ENCODE data around the gene PLK2. TPM values are rescaled to one million over a fixed set of nuclear protein-coding genes. Genes with fewer than 3 reads are reported as not detected.

PLK2 gene
- total RNA-seq, 1 donor from 2014 or later = 39.1 TPM

GRCh38 chr5:58496488-58496887 lies 36.6 kb upstream of the PLK2 start:
- peaks cover 19% of the 10 kb centered on the region for H3K27me3 Mint-ChIP-seq (ENCODE audit: insufficient read depth)
- peaks cover 9% of the 10 kb centered on the region for H3K4me1 Mint-ChIP-seq (ENCODE audit: low read depth)
- no peaks in the 10 kb centered on the region for H3K9me3 Mint-ChIP-seq
- DNase-seq (ENCODE audit: low spot score) = no peak
- no peaks in the 10 kb centered on the region for H3K36me3 Mint-ChIP-seq (ENCODE audit: low read depth)
- no peak overlapping the region for H3K27ac Mint-ChIP-seq
- H3K4me3 Mint-ChIP-seq = no peak overlapping the region
- intact Hi-C loops (cut with micrococcal nuclease) = no loop called here

- no peak overlapping the region for H3K4me3 Mint-ChIP-seq
- H3K9me3 Mint-ChIP-seq = no peaks in the 10 kb centered on the region
- no peak overlapping the region for H3K27ac Mint-ChIP-seq
- intact Hi-C loops (cut with micrococcal nuclease) = no loop called here
- peaks cover 28% of the 10 kb centered on the region for H3K27me3 Mint-ChIP-seq (ENCODE audit: insufficient read depth)
- no peak for DNase-seq (ENCODE audit: low spot score)
- H3K36me3 Mint-ChIP-seq (ENCODE audit: low read depth) = no peaks in the 10 kb centered on the region
- no peaks in the 10 kb centered on the region for H3K4me1 Mint-ChIP-seq (ENCODE audit: low read depth)
These were observed 33.3 kb upstream of the PLK2 start for GRCh38 chr5:58493141-58493540.

GRCh38 chr5:58491216-58491892 lies 31.5 kb upstream of the PLK2 start, which contains the start of gene GAPT:
TSS of gene GAPT (plus strand) at chr5:58491435. CDS start at chr5:58494537, 3,102 bp downstream.
- Mint-ChIP-seq H3K27ac (no peak within 1 kb of the TSS), H3K9me3 (no peaks in the 10 kb centered on the region)

GRCh38 chr5:58490402-58491050 lies 30.6 kb upstream of the PLK2 start:
- Mint-ChIP-seq H3K27me3 (ENCODE audit: insufficient read depth) (peaks cover 19% of the 10 kb centered on the region), H3K4me3 (no peak overlapping the region), H3K27ac (no peak overlapping the region), H3K9me3 (no peaks in the 10 kb centered on the region), H3K4me1 (ENCODE audit: low read depth) (no peaks in the 10 kb centered on the region), H3K36me3 (ENCODE audit: low read depth) (no peaks in the 10 kb centered on the region)
- intact Hi-C loops (cut with micrococcal nuclease) = no loop called here
- no peak for DNase-seq (ENCODE audit: low spot score)

More at GRCh38 chr5:58491216-58491892, 31.5 kb upstream of the PLK2 start, which contains the start of gene GAPT:
- H3K27me3 Mint-ChIP-seq (ENCODE audit: insufficient read depth) = peaks cover 22% of the 10 kb centered on the region
- no peaks in the 10 kb centered on the region for H3K4me1 Mint-ChIP-seq (ENCODE audit: low read depth)
- H3K36me3 Mint-ChIP-seq (ENCODE audit: low read depth) = no peaks in the 10 kb centered on the region
- H3K4me3 Mint-ChIP-seq = no peak within 1 kb of the TSS
- no peak for DNase-seq (ENCODE audit: low spot score)
- intact Hi-C loops (cut with micrococcal nuclease) = no loop called here

GRCh38 chr5:58486290-58486689 lies 26.4 kb upstream of the PLK2 start:
- no peak overlapping the region for H3K4me3 Mint-ChIP-seq
- DNase-seq (ENCODE audit: low spot score) = no peak
- no peak overlapping the region for H3K27ac Mint-ChIP-seq
- no peaks in the 10 kb centered on the region for H3K4me1 Mint-ChIP-seq (ENCODE audit: low read depth)
- intact Hi-C loops (cut with micrococcal nuclease) = no loop called here
- peaks cover 11% of the 10 kb centered on the region for H3K27me3 Mint-ChIP-seq (ENCODE audit: insufficient read depth)
- H3K36me3 Mint-ChIP-seq (ENCODE audit: low read depth) = no peaks in the 10 kb centered on the region
- H3K9me3 Mint-ChIP-seq = no peaks in the 10 kb centered on the region

GRCh38 chr5:58484505-58484904 lies 24.6 kb upstream of the PLK2 start:
- intact Hi-C loops (cut with micrococcal nuclease) = no loop called here
- Mint-ChIP-seq H3K4me1 (ENCODE audit: low read depth) (no peaks in the 10 kb centered on the region), H3K9me3 (no peaks in the 10 kb centered on the region), H3K36me3 (ENCODE audit: low read depth) (no peaks in the 10 kb centered on the region), H3K4me3 (no peak overlapping the region), H3K27ac (no peak overlapping the region), H3K27me3 (ENCODE audit: insufficient read depth) (peaks cover 2% of the 10 kb centered on the region)
- no peak for DNase-seq (ENCODE audit: low spot score)

- H3K27ac Mint-ChIP-seq = no peak overlapping the region
- no peaks in the 10 kb centered on the region for H3K4me1 Mint-ChIP-seq (ENCODE audit: low read depth)
- no peak overlapping the region for H3K4me3 Mint-ChIP-seq
- H3K27me3 Mint-ChIP-seq (ENCODE audit: insufficient read depth) = no peaks in the 10 kb centered on the region
- H3K9me3 Mint-ChIP-seq = no peaks in the 10 kb centered on the region
- intact Hi-C loops (cut with micrococcal nuclease) = no loop called here
- H3K36me3 Mint-ChIP-seq (ENCODE audit: low read depth) = no peaks in the 10 kb centered on the region
- no peak for DNase-seq (ENCODE audit: low spot score)
These were observed 22.6 kb upstream of the PLK2 start for GRCh38 chr5:58482536-58482935.

- intact Hi-C loops (cut with micrococcal nuclease) = no loop called here
- Mint-ChIP-seq H3K36me3 (ENCODE audit: low read depth) (no peaks in the 10 kb centered on the region), H3K4me1 (ENCODE audit: low read depth) (no peaks in the 10 kb centered on the region), H3K4me3 (no peak overlapping the region), H3K9me3 (no peaks in the 10 kb centered on the region), H3K27ac (no peak overlapping the region), H3K27me3 (ENCODE audit: insufficient read depth) (no peaks in the 10 kb centered on the region)
- DNase-seq (ENCODE audit: low spot score) = no peak
These were observed 21.9 kb upstream of the PLK2 start for GRCh38 chr5:58481828-58482227.

GRCh38 chr5:58481066-58481676 lies 21.3 kb upstream of the PLK2 start:
- intact Hi-C loops (cut with micrococcal nuclease) = no loop called here
- Mint-ChIP-seq H3K27me3 (ENCODE audit: insufficient read depth) (no peaks in the 10 kb centered on the region), H3K4me3 (no peak overlapping the region), H3K4me1 (ENCODE audit: low read depth) (no peaks in the 10 kb centered on the region), H3K9me3 (no peaks in the 10 kb centered on the region), H3K36me3 (ENCODE audit: low read depth) (no peaks in the 10 kb centered on the region), H3K27ac (no peak overlapping the region)
- no peak for DNase-seq (ENCODE audit: low spot score)

- H3K4me1 Mint-ChIP-seq (ENCODE audit: low read depth) = no peaks in the 10 kb centered on the region
- intact Hi-C loops (cut with micrococcal nuclease) = loop anchor here (1.0 kb wide), 1 partner anchor 372 kb away; no protein-coding TSS in a partner anchor
- H3K4me3 Mint-ChIP-seq = no peak overlapping the region
- no peaks in the 10 kb centered on the region for H3K36me3 Mint-ChIP-seq (ENCODE audit: low read depth)
- no peak for DNase-seq (ENCODE audit: low spot score)
- H3K9me3 Mint-ChIP-seq = peaks cover 5% of the 10 kb centered on the region
- no peaks in the 10 kb centered on the region for H3K27me3 Mint-ChIP-seq (ENCODE audit: insufficient read depth)
- H3K27ac Mint-ChIP-seq = no peak overlapping the region
These were observed 18.0 kb upstream of the PLK2 start for GRCh38 chr5:58477760-58478376.

- no peak overlapping the region for H3K27ac Mint-ChIP-seq
- H3K4me1 Mint-ChIP-seq (ENCODE audit: low read depth) = no peaks in the 10 kb centered on the region
- no peak for DNase-seq (ENCODE audit: low spot score)
- H3K9me3 Mint-ChIP-seq = peaks cover 5% of the 10 kb centered on the region
- no peak overlapping the region for H3K4me3 Mint-ChIP-seq
- H3K27me3 Mint-ChIP-seq (ENCODE audit: insufficient read depth) = peaks cover 4% of the 10 kb centered on the region
- H3K36me3 Mint-ChIP-seq (ENCODE audit: low read depth) = no peaks in the 10 kb centered on the region
- intact Hi-C loops (cut with micrococcal nuclease) = no loop called here
These were observed 15.5 kb upstream of the PLK2 start for GRCh38 chr5:58475404-58475803.

- Mint-ChIP-seq H3K4me1 (ENCODE audit: low read depth) (peaks cover 10% of the 10 kb centered on the region), H3K9me3 (no peaks in the 10 kb centered on the region), H3K27ac (no peak overlapping the region), H3K36me3 (ENCODE audit: low read depth) (no peaks in the 10 kb centered on the region), H3K27me3 (ENCODE audit: insufficient read depth) (peaks cover 9% of the 10 kb centered on the region), H3K4me3 (no peak overlapping the region)
- intact Hi-C loops (cut with micrococcal nuclease) = no loop called here
- DNase-seq (ENCODE audit: low spot score) = no peak
These were observed 10.0 kb upstream of the PLK2 start for GRCh38 chr5:58469896-58470295.

- peak; percentile 25 for DNase-seq (ENCODE audit: low spot score)
- intact Hi-C loops (cut with micrococcal nuclease) = no loop called here
- peaks cover 10% of the 10 kb centered on the region for H3K4me1 Mint-ChIP-seq (ENCODE audit: low read depth)
- H3K36me3 Mint-ChIP-seq (ENCODE audit: low read depth) = no peaks in the 10 kb centered on the region
- H3K9me3 Mint-ChIP-seq = no peaks in the 10 kb centered on the region
- no peak overlapping the region for H3K27ac Mint-ChIP-seq
- H3K4me3 Mint-ChIP-seq = no peak overlapping the region
- H3K27me3 Mint-ChIP-seq (ENCODE audit: insufficient read depth) = peaks cover 9% of the 10 kb centered on the region
These were observed 7.1 kb upstream of the PLK2 start for GRCh38 chr5:58466939-58467338.

All from activated T-helper 1 cell treated with anti-CD3 and anti-CD28 coated beads, Interleukin-12 subunit alpha, Interleukin-12 subunit beta, Interleukin-2, Interleukin-4 antibody, amounts not matched to agents 30 ng/mL and 10 ng/mL and 1 ng/mL, durations not matched to agents 14 hours and 24 hours and 36 hours (primary cell).